Stimulated activated CD4-positive, alpha-beta T cell treated with anti-CD3 and anti-CD28 coated beads, Interleukin-12 subunit alpha, Interleukin-12 subunit beta, amount 100 ng/mL, for 48 hours (primary cell): Measurements from ENCODE around the gene ARID5B.

Experiments
- DNase-seq, 3 donors: peaks; one replicate each; pipeline ENCODE4 v3.0.0-alpha.2; 2020; ENCODE audit warnings: low read depth in 2 of 3, low spot score in 1 of 3

Gene ARID5B

GRCh38 chr10:62095181-62096122, 194.0 kb downstream of the ARID5B start:
- DNase-seq: no peak

- no peak for DNase-seq
Measured at GRCh38 chr10:62096256-62096933, 194.9 kb downstream of the ARID5B start.

GRCh38 chr10:62098278-62099121, 197.0 kb downstream of the ARID5B start:
- DNase-seq: no peak

- no peak for DNase-seq
Measured at GRCh38 chr10:62099299-62099698, 197.8 kb downstream of the ARID5B start.

GRCh38 chr10:62103857-62104256, 202.4 kb downstream of the ARID5B start:
- no peak for DNase-seq

GRCh38 chr10:62106929-62107519, 205.5 kb downstream of the ARID5B start:
- no peak for DNase-seq

- no peak for DNase-seq
Measured at GRCh38 chr10:62108759-62109586, 207.5 kb downstream of the ARID5B start.

GRCh38 chr10:62109587-62110293, 208.2 kb downstream of the ARID5B start:
- DNase-seq: no peak

GRCh38 chr10:62112300-62112699, 210.8 kb downstream of the ARID5B start:
- DNase-seq: no peak

- no peak for DNase-seq
Measured at GRCh38 chr10:62112963-62113362, 211.5 kb downstream of the ARID5B start.

GRCh38 chr10:62113680-62114079, 212.2 kb downstream of the ARID5B start:
- no peak for DNase-seq

- no peak for DNase-seq
Measured at GRCh38 chr10:62115321-62115720, 213.8 kb downstream of the ARID5B start.

GRCh38 chr10:62115842-62116241, 214.3 kb downstream of the ARID5B start:
- DNase-seq: no peak

GRCh38 chr10:62116896-62117295, 215.4 kb downstream of the ARID5B start:
- DNase-seq: no peak

GRCh38 chr10:62121187-62121530, 219.7 kb downstream of the ARID5B start:
- no peak for DNase-seq

GRCh38 chr10:62127975-62128374, 226.5 kb downstream of the ARID5B start:
- DNase-seq: no peak

- no peak for DNase-seq
Measured at GRCh38 chr10:62130948-62131347, 229.4 kb downstream of the ARID5B start.

GRCh38 chr10:62131724-62132123, 230.2 kb downstream of the ARID5B start:
- DNase-seq: no peak

- no peak for DNase-seq
Measured at GRCh38 chr10:62133618-62134017, 232.1 kb downstream of the ARID5B start.

- DNase-seq: no peak
Measured at GRCh38 chr10:62136931-62137330, 235.4 kb downstream of the ARID5B start.
